ENCODE data around the gene TMC7. TPM values are rescaled to one million over a fixed set of nuclear protein-coding genes. Genes with fewer than 3 reads are reported as not detected.

Gene TMC7
- total and polyA plus RNA-seq, 8 donors = 3.0 to 9.7 (median 3.8) TPM

DNA sequence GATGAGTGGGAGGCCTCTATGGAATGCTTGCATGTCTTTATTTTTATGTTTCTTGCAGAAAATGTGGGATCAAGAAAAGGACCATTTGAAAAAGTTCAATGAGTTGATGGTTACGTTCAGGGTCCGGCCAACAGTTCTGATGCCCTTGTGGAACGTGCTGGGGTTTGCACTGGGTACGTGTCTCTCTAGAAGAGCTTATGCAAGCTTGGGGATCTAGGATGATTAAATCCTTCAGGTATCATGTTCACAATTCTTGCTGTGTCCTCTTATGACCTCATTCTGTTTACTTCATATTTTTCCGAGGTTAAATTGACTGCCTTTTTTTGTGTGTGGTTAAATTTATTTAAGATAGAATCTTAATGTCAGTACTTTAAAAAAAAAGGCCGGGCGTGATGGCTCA is 90.1 kb downstream of the TMC7 start:
- H3K4me3 ChIP-seq = no peak overlapping the region
- H3K27me3 ChIP-seq = no peaks in the 10 kb centered on the region
- H3K36me3 ChIP-seq = peaks cover 0 to 56% of the 10 kb centered on the region in 2 donors
- peaks cover 0 to 17% of the 10 kb centered on the region in 2 donors for H3K4me1 ChIP-seq
- intact Hi-C loops (cut with DNase I) = no loop called here
- no peaks in the 10 kb centered on the region for H3K9me3 ChIP-seq
- TF ChIP-seq, protein P1, sequence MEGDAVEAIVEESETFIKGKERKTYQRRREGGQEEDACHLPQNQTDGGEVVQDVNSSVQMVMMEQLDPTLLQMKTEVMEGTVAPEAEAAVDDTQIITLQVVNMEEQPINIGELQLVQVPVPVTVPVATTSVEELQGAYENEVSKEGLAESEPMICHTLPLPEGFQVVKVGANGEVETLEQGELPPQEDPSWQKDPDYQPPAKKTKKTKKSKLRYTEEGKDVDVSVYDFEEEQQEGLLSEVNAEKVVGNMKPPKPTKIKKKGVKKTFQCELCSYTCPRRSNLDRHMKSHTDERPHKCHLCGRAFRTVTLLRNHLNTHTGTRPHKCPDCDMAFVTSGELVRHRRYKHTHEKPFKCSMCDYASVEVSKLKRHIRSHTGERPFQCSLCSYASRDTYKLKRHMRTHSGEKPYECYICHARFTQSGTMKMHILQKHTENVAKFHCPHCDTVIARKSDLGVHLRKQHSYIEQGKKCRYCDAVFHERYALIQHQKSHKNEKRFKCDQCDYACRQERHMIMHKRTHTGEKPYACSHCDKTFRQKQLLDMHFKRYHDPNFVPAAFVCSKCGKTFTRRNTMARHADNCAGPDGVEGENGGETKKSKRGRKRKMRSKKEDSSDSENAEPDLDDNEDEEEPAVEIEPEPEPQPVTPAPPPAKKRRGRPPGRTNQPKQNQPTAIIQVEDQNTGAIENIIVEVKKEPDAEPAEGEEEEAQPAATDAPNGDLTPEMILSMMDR (IDR thresholded peaks at IDR 0.05) = no peak
- H3K27ac ChIP-seq = peak overlapping the region in 1 of 2 donors; percentile 70
- no peak for DNase-seq
- no peak for ATAC-seq

DNA sequence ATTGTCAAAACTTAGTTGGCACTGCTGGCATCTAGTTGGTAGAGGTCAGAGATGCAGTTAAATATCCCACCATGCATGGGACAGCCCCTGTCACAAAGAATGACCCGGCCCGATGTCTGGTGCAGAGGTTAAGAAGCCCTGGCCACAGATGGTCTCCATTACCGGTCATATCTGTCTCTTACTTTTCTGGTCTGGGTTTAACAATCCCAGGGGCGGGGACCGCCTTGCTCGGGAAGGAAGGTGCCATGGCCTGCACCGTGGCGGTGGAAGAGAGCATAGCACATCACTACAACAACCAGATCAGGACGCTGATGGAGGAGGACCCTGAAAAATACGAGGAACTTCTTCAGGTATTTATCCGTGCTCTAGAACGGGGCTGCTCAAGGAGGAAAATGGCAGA is 91.8 kb downstream of the TMC7 start:
- TF ChIP-seq, protein P1 (IDR thresholded peaks at IDR 0.05) = no peak
- Histone ChIP-seq H3K27ac (no peak overlapping the region), H3K4me1 (peaks cover 0 to 14% of the 10 kb centered on the region in 2 donors), H3K4me3 (no peak overlapping the region), H3K36me3 (peaks cover 0 to 69% of the 10 kb centered on the region in 2 donors), H3K9me3 (no peaks in the 10 kb centered on the region), H3K27me3 (no peaks in the 10 kb centered on the region)
- intact Hi-C loops (cut with DNase I) = no loop called here
- ATAC-seq (no peak), DNase-seq (no peak)

DNA sequence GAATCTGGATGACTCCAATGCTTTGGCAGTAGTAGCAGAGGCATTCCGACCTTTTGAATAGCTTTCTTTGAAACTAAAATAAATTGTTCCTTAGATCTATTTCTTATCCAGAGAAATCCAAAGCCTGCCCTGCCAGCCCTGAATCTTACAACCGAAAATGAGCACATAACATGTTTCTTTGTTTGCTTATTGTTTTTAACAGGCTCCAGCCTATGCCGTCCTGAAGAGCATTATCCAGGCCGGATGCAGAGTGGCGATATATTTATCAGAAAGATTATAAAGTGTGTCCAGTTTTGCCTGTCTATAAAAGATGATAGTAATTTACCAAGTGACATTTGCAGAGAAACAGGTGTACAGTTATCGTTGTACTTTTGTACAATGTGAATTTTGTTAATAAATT is 94.1 kb downstream of the TMC7 start:
- intact Hi-C loops (cut with DNase I) = no loop called here

DNA sequence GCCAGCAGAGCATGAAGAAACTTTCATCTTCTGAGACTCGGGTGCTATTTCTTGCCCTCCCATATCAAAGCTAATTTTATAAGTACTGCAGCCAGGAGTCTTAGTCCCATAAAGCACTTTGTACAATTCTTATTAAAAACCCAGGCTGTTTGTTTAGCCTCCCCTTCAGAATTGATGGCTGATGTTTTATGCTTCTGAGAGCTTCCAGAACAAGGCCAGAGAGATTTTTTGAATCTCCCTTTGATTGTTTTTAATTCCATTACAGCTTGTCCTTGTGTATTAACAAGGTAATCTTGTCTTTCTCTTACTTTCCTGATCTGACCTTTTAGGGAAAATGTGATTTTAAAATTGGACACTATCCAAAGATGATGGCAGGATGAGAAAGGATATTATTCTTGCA is 99.9 kb downstream of the TMC7 start:
- ATAC-seq (no peak), DNase-seq (no peak)

More for the DNA sequence above, 94.1 kb downstream of the TMC7 start:
- Histone ChIP-seq H3K4me3 (no peak overlapping the region), H3K27ac (no peak overlapping the region), H3K4me1 (peaks cover 0 to 9% of the 10 kb centered on the region in 2 donors), H3K36me3 (peaks cover 0 to 75% of the 10 kb centered on the region in 2 donors), H3K9me3 (no peaks in the 10 kb centered on the region), H3K27me3 (no peaks in the 10 kb centered on the region)
- ATAC-seq (no peak), DNase-seq (no peak)
- TF ChIP-seq, protein P1 (IDR thresholded peaks at IDR 0.05) = no peak

DNA sequence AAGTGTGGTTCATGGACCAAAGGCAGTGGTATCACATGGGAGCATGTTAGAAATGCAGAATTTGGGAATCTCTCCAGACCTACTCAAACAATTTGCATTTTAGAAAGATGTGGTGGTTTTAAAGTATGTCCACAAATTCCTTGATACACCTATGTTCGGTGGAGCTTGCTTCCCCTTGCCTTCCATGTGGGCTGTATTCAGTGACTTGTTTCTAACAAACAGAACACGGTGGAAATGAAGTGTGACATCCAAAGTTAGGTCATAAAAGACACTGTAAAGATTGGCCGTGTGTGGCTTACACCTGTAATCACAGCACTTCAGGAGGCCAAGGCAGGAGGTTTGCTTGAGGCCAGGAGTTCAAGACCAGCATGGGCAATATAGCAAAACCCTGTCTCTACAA is 100.4 kb downstream of the TMC7 start:
- ATAC-seq = no peak
- Histone ChIP-seq H3K4me3 (no peak overlapping the region), H3K36me3 (peaks cover 0 to 22% of the 10 kb centered on the region in 2 donors), H3K4me1 (peaks cover 7 to 18% of the 10 kb centered on the region in 2 donors), H3K27ac (no peak overlapping the region), H3K9me3 (no peaks in the 10 kb centered on the region), H3K27me3 (peaks cover 0 to 12% of the 10 kb centered on the region in 2 donors)
- TF ChIP-seq, protein P1 (IDR thresholded peaks at IDR 0.05) = no peak
- intact Hi-C loops (cut with DNase I) = loop anchor here in 1 of 2 donors (10.0 kb wide), 1 partner anchor 81 kb away; the partner anchor contains the start of gene SYT17
- DNase-seq = no peak

More for the DNA sequence above, 99.9 kb downstream of the TMC7 start:
- Histone ChIP-seq H3K4me1 (peaks cover 7 to 18% of the 10 kb centered on the region in 2 donors), H3K27me3 (peaks cover 0 to 12% of the 10 kb centered on the region in 2 donors), H3K4me3 (no peak overlapping the region), H3K9me3 (no peaks in the 10 kb centered on the region), H3K27ac (no peak overlapping the region), H3K36me3 (peaks cover 0 to 27% of the 10 kb centered on the region in 2 donors)
- TF ChIP-seq, protein P1 (IDR thresholded peaks at IDR 0.05) = no peak
- intact Hi-C loops (cut with DNase I) = loop anchor here in 1 of 2 donors (10.0 kb wide), 1 partner anchor 81 kb away; the partner anchor contains the start of gene SYT17

Measured in left lung (tissue), 10 donors.